ENCODE results near the gene SF3A1. TPM values are rescaled to one million over a fixed set of nuclear protein-coding genes. Genes with fewer than 3 reads are reported as not detected.

SF3A1 gene
- total RNA-seq, 4 donors from 2014 or later, result 29.1 to 94.2 (median 63.3) TPM

- no peaks in the 10 kb centered on the region for H3K27me3 ChIP-seq
- intact Hi-C loops (cut with DNase I), result loop anchor here (5.0 to 10.0 kb wide), 2 partner anchors 99 to 281 kb away; partner anchors contain the start of gene CASTOR1
- 85 to 89% methylated on average over 6 to 10 of the region's 10 CpGs for WGBS, 2 donors
- TF ChIP-seq CTCF (IDR thresholded peaks at IDR 0.05) (no peak), POLR2A (IDR thresholded peaks at IDR 0.05) (no peak)
- H3K4me1 ChIP-seq, result peaks cover 12 to 19% (median 12%) of the 10 kb centered on the region in 3 donors
- no peak overlapping the region for H3K4me3 ChIP-seq
- H3K36me3 ChIP-seq, result peaks cover 0 to 36% (median 0%) of the 10 kb centered on the region in 3 donors
- no peak overlapping the region for H3K27ac ChIP-seq
- H3K9me3 ChIP-seq, result no peaks in the 10 kb centered on the region
- DNase-seq, result no peak
These were observed 29.2 kb upstream of the SF3A1 start for GRCh38 chr22:30385942-30386341.

- TF ChIP-seq POLR2A (IDR thresholded peaks at IDR 0.05) (no peak), CTCF (IDR thresholded peaks at IDR 0.05) (no peak)
- WGBS, 2 donors, result 42% methylated on average over 2 of the region's 3 CpGs; no CpG with 5 or more reads in 1 of the 2 donors
- Histone ChIP-seq H3K4me3 (no peak overlapping the region), H3K27me3 (no peaks in the 10 kb centered on the region), H3K4me1 (peaks cover 12 to 19% (median 12%) of the 10 kb centered on the region in 3 donors), H3K27ac (no peak overlapping the region), H3K9me3 (no peaks in the 10 kb centered on the region), H3K36me3 (peaks cover 0 to 56% (median 0%) of the 10 kb centered on the region in 3 donors)
- no peak for DNase-seq
- intact Hi-C loops (cut with DNase I), result loop anchor here (10.0 kb wide), 1 partner anchor 278 kb away; no protein-coding TSS in a partner anchor
These were observed 26.4 kb upstream of the SF3A1 start for GRCh38 chr22:30383061-30383460.

- no peak for DNase-seq
- TF ChIP-seq CTCF (IDR thresholded peaks at IDR 0.05), result no peak
- no peak for TF ChIP-seq POLR2A (IDR thresholded peaks at IDR 0.05)
- WGBS, 2 donors, result 80 to 91% methylated on average over 1 to 5 of the region's 5 CpGs
- H3K36me3 ChIP-seq, result peaks cover 0 to 62% (median 0%) of the 10 kb centered on the region in 3 donors
- no peaks in the 10 kb centered on the region for H3K27me3 ChIP-seq
- no peak overlapping the region for H3K27ac ChIP-seq
- no peak overlapping the region for H3K4me3 ChIP-seq
- intact Hi-C loops (cut with DNase I), result loop anchor here (10.0 kb wide), 1 partner anchor 278 kb away; no protein-coding TSS in a partner anchor
- peaks cover 6 to 13% (median 9%) of the 10 kb centered on the region in 3 donors for H3K4me1 ChIP-seq
- no peaks in the 10 kb centered on the region for H3K9me3 ChIP-seq
These were observed 25.6 kb upstream of the SF3A1 start for GRCh38 chr22:30382340-30382739.

GRCh38 chr22:30381264-30381663 lies 24.6 kb upstream of the SF3A1 start:
- Histone ChIP-seq H3K4me1 (peaks cover under 1 to 5% (median 4%) of the 10 kb centered on the region in 3 donors), H3K4me3 (no peak overlapping the region), H3K9me3 (no peaks in the 10 kb centered on the region), H3K27me3 (no peaks in the 10 kb centered on the region), H3K27ac (no peak overlapping the region), H3K36me3 (peaks cover 0 to 70% (median 0%) of the 10 kb centered on the region in 3 donors)
- WGBS, 2 donors, result 71 to 79% methylated on average over 6 to 10 of the region's 12 CpGs
- intact Hi-C loops (cut with DNase I), result loop anchor here (10.0 kb wide), 1 partner anchor 276 kb away; no protein-coding TSS in a partner anchor
- no peak for TF ChIP-seq CTCF (IDR thresholded peaks at IDR 0.05)
- TF ChIP-seq POLR2A (IDR thresholded peaks at IDR 0.05), result no peak
- no peak for DNase-seq

GRCh38 chr22:30380011-30380410 lies 23.3 kb upstream of the SF3A1 start:
- no peaks in the 10 kb centered on the region for H3K27me3 ChIP-seq
- no peak overlapping the region for H3K4me3 ChIP-seq
- H3K9me3 ChIP-seq, result no peaks in the 10 kb centered on the region
- peaks cover 0 to 70% (median 0%) of the 10 kb centered on the region in 3 donors for H3K36me3 ChIP-seq
- H3K27ac ChIP-seq, result no peak overlapping the region
- TF ChIP-seq CTCF (IDR thresholded peaks at IDR 0.05), result no peak
- TF ChIP-seq POLR2A (IDR thresholded peaks at IDR 0.05), result no peak
- DNase-seq, result no peak
- no peaks in the 10 kb centered on the region for H3K4me1 ChIP-seq
- WGBS, 2 donors, result 95 to 97% methylated on average over 7 to 15 of the region's 20 CpGs
- intact Hi-C loops (cut with DNase I), result loop anchor here (10.0 kb wide), 1 partner anchor 275 kb away; no protein-coding TSS in a partner anchor

Measured in esophagus squamous epithelium (tissue), 5 donors.